Measurements from ENCODE around the gene PGPEP1.
A peak's percentile ranks its signal among the peaks of the same experiment; 100 is the strongest.

The PGPEP1 gene

DNA sequence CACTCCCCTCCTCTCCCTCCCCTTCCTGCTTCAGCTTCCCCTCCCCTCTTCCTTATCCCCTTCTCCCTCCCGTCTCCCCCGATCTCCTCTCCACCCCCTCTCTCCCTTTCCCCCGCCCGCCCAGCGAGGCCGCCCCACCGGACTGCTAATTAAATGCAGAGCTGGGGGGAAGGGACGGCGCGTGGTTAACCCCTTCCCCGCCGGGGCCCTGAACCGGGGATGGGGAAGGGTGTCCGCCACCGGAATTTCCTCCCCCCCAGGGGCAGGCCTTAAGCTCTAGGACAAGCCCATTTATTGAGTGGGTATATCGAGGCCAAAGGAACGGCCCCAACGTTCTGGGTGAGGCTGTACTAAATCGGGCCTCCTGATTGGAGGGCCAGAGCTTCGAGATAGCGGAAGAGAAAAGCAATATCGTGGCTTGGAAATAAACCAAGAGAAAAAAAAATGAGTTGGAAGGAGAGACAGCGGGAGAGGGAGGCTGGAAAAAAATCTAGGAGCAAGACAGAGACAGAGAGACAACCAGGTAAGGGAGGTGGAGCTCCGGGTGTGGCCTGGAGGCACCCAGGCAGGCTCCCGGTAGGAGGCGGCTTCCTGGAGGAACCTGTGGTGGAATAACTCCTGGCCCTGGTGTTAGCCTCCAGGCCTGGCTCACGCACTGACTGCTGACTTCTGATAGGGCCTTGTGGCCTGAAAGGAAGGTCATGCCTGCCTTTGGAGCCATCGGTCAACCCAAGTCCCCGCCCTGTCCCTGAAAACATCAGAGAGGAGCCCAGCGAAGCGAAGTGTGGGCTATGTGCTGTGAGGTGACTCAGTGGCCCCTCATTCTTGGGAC, 47.4 kb upstream of the PGPEP1 start:
- TF ChIP-seq YY1 (IDR thresholded peaks at IDR 0.05; ENCODE audit: low read depth) = no peak
- no peak for TF ChIP-seq RAD21 (IDR thresholded peaks at IDR 0.05; ENCODE audit: low read depth)
- TF ChIP-seq, protein P1, sequence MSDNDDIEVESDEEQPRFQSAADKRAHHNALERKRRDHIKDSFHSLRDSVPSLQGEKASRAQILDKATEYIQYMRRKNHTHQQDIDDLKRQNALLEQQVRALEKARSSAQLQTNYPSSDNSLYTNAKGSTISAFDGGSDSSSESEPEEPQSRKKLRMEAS (IDR thresholded peaks at IDR 0.05) = 0 out of 2 replicates have a peak, but pooled peaks have one; percentile 26

GRCh38 chr19:18293642-18294466, 46.5 kb upstream of the PGPEP1 start:
- TF ChIP-seq TAF1 (IDR thresholded peaks at IDR 0.05; ENCODE audit: low read depth) = no peak
- TF ChIP-seq EP300 (IDR thresholded peaks at IDR 0.05; ENCODE audit: borderline replicate concordance) = no peak
- no peak for TF ChIP-seq USF1 (IDR thresholded peaks at IDR 0.05)
- TF ChIP-seq, protein P2, sequence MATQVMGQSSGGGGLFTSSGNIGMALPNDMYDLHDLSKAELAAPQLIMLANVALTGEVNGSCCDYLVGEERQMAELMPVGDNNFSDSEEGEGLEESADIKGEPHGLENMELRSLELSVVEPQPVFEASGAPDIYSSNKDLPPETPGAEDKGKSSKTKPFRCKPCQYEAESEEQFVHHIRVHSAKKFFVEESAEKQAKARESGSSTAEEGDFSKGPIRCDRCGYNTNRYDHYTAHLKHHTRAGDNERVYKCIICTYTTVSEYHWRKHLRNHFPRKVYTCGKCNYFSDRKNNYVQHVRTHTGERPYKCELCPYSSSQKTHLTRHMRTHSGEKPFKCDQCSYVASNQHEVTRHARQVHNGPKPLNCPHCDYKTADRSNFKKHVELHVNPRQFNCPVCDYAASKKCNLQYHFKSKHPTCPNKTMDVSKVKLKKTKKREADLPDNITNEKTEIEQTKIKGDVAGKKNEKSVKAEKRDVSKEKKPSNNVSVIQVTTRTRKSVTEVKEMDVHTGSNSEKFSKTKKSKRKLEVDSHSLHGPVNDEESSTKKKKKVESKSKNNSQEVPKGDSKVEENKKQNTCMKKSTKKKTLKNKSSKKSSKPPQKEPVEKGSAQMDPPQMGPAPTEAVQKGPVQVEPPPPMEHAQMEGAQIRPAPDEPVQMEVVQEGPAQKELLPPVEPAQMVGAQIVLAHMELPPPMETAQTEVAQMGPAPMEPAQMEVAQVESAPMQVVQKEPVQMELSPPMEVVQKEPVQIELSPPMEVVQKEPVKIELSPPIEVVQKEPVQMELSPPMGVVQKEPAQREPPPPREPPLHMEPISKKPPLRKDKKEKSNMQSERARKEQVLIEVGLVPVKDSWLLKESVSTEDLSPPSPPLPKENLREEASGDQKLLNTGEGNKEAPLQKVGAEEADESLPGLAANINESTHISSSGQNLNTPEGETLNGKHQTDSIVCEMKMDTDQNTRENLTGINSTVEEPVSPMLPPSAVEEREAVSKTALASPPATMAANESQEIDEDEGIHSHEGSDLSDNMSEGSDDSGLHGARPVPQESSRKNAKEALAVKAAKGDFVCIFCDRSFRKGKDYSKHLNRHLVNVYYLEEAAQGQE (IDR thresholded peaks at IDR 0.05; ENCODE audit: low read depth) = no peak
- TF ChIP-seq CREB1 (IDR thresholded peaks at IDR 0.05; ENCODE audit: low read depth) = no peak
- no peak for TF ChIP-seq RAD21 (IDR thresholded peaks at IDR 0.05; ENCODE audit: low read depth)
- no peak for TF ChIP-seq YY1 (IDR thresholded peaks at IDR 0.05; ENCODE audit: low read depth)

GRCh38 chr19:18294467-18294864, 45.9 kb upstream of the PGPEP1 start:
- TF ChIP-seq YY1 (IDR thresholded peaks at IDR 0.05; ENCODE audit: low read depth) (no peak), NFIC (IDR thresholded peaks at IDR 0.05) (no peak), USF1 (IDR thresholded peaks at IDR 0.05) (no peak), RAD21 (IDR thresholded peaks at IDR 0.05; ENCODE audit: low read depth) (no peak), FOXM1 (IDR thresholded peaks at IDR 0.05; ENCODE audit: borderline replicate concordance, low read depth) (no peak), EGR1 (IDR thresholded peaks at IDR 0.05) (no peak)

- TF ChIP-seq ZBTB7A (IDR thresholded peaks at IDR 0.05; ENCODE audit: low read depth) (no peak), TCF12 (IDR thresholded peaks at IDR 0.05; ENCODE audit: low read depth) (no peak), USF1 (IDR thresholded peaks at IDR 0.05) (no peak), CEBPB (IDR thresholded peaks at IDR 0.05) (no peak), YY1 (IDR thresholded peaks at IDR 0.05; ENCODE audit: low read depth) (no peak), EGR1 (IDR thresholded peaks at IDR 0.05) (no peak), TEAD4 (IDR thresholded peaks at IDR 0.05) (no peak), CREB1 (IDR thresholded peaks at IDR 0.05; ENCODE audit: low read depth) (no peak), NFIC (IDR thresholded peaks at IDR 0.05) (no peak), EP300 (IDR thresholded peaks at IDR 0.05; ENCODE audit: borderline replicate concordance) (no peak), TAF1 (IDR thresholded peaks at IDR 0.05; ENCODE audit: low read depth) (no peak), FOXM1 (IDR thresholded peaks at IDR 0.05; ENCODE audit: borderline replicate concordance, low read depth) (no peak), RAD21 (IDR thresholded peaks at IDR 0.05; ENCODE audit: low read depth) (no peak)
- TF ChIP-seq, protein P2 (IDR thresholded peaks at IDR 0.05; ENCODE audit: low read depth) = no peak
- TF ChIP-seq, protein P1 (IDR thresholded peaks at IDR 0.05) = no peak
These were observed 45.4 kb upstream of the PGPEP1 start for GRCh38 chr19:18295034-18295451.

DNA sequence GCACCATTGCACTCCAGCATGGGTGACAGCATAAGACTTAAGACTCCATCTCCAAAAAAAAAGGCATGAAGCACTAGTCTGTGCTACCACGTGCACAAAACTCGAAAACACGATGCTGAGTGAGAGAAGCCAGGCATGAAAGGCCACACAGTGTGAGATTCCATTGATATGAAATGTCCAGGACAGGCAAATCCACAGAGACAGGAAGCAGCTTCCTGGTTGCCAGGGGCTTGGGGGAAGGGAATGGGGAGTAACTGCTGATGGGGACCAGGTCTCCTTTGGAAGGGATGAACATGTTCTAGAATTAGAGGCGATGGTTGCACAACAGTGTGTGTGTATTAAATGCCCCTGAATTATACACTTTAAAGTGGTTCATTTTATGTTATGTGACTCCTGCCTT, 43.1 kb upstream of the PGPEP1 start:
- TF ChIP-seq, protein P1 (IDR thresholded peaks at IDR 0.05) = peak; percentile 89
- TF ChIP-seq TCF12 (IDR thresholded peaks at IDR 0.05; ENCODE audit: low read depth) = no peak
